ENCODE results near the gene RIPK4.

GRCh38 chr21:41752231-41752681 lies 14.6 kb downstream of the RIPK4 start:
- TF ChIP-seq POLR2AphosphoS5 (IDR thresholded peaks at IDR 0.05; ENCODE audit: low read depth, low read length) (no peak), POLR2A (IDR thresholded peaks at IDR 0.05; ENCODE audit: low read depth, low read length) (no peak), TAF1 (IDR thresholded peaks at IDR 0.05; ENCODE audit: low read depth, low read length) (no peak), SPI1 (IDR thresholded peaks at IDR 0.05; ENCODE audit: low read depth, low read length) (no peak)
